Left kidney (tissue), 2 donors: ENCODE results near the gene MTPN. TPM values are rescaled to one million over a fixed set of nuclear protein-coding genes. Genes with fewer than 3 reads are reported as not detected.

ENCODE experiments used
- DNase-seq: peaks from one replicate; pipeline ENCODE4 v3.0.0-alpha.2; 2013
- polyA plus RNA-seq: library from polyadenylated mRNA; unstranded; fragments of 120-200 nt; gene quantifications from one replicate; pipeline ENCODE4 v1.2.1, GENCODE V29; 2013; ENCODE audit not compliant: insufficient read length

MTPN gene
- polyA plus RNA-seq, 1 donor = 163 TPM

DNA sequence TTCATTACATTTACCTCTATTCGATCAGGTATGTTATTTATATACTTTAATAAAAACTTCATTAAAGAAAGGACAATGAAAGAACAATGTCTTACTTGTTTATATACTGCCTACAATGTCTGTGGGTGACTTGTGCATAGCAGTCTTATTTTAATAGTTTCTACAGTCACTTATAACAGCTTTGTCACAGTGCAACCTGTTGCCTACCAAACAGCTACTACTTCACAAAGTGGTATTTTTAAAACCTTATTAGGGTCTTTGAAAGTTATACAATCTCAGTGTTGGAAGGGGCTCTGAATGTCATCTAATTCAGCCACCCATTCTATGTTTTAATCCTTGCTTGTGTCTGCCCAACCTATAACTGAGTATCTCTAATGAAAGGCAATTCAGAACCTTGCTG, 19.0 kb downstream of the MTPN start:
- DNase-seq = no peak

DNA sequence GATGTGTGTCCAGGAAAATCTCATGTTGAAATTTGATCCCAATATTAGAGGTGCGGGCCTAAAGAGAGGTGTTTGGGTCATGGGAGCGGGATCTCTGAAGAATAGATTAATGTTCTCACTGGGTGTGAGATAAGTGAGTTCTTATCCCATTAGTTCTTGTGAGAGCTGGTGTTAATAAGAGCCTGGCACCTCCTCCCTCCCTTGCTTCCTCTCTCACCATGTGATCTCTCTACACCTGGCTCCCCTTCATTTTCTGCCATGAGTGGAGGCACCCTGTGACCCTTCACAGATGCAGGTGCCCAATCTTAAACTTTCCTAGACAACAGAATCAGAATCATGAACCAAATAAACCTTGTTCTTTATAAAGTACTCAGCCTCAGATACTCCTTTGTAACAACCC, 19.5 kb downstream of the MTPN start:
- no peak for DNase-seq

DNA sequence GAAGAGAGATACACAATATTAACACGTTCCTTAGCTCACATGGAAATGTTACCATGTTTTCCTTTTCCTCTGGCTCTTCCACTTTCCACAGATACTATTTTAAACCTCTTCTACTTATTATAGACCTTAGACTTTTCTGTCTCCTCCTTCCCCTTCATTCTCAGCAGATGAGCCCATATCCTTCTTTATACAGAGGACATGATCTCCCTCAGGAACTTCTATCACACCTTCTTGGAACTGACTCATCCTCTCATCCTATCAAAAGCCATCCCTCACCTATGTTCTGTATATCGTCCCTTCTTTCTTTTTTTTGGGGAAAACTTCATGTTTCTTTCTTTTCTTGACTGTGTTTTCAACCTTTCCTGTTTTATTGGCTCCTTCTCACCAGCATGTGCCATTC, 20.8 kb downstream of the MTPN start:
- no peak for DNase-seq

DNA sequence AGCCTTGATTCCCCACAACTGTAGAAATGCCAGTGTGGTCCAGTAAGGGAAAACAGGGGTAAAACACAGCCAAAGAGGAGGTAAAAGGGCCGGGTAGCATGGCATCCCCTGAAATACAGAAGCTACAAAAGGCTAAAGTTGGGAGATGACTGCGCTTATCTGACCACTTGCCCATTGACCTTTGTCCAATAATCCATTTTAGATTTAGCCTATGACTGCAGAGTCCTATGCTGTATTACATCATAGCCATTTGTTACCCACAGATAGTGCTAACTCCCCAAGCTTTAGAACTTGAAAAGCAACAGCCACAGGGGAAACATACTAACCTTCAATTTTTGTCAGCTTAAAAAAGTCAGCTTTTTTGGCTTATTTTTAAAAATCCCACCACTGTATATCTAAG, 26.2 kb downstream of the MTPN start:
- DNase-seq = no peak

DNA sequence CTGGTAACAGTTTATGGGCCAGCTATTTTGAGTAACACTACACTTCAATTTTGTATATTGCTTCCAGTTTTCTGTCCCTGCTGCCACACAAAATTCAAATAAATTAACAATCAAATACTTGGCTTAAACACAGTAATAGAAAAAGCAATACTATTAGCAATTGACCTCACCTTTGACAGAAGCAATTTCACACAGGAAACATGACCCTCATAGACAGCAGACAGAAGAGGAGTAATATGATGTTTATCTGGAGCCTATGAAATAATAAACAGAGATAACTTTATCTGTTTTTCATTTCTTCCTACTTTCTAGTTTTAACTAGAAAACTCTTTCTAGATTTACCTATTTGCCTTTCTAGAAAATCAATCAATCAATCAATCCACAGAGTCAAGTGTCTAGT, 26.7 kb downstream of the MTPN start:
- DNase-seq = no peak

DNA sequence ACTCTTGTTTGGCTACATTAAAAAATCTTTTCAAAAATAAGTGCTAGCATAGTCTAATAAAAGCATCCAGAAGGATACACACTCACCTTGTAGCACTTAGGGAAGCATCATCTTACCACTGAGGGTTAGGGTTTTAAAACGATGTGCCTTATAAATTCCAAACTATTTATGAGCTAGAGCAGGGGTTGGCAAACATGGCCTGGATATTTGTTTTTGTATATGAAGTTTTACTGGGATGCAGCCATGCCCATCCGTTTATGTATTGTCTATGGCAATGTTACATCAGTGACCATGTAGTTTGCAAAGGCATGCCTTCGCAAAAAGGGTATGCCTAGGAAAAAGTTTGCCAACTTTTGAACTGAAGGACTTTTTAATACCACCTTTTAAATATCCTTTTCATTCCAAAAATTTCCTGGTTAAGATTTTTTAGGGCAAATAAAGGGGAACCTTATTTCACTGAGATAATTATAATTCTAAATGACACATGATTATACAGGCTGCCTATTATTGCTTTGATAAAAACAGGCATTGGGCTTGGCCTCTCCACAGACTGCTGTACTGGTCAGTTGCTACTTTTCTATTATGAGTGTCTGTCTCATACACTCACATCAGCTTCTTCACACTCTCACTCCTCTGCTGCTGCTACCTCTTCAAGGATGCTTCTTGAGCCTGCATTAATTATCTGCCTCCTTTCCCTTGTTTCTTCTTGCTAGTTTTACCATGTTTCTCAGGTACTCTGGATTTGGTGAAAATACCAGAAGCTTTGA, 30.7 kb downstream of the MTPN start:
- no peak for DNase-seq

DNA sequence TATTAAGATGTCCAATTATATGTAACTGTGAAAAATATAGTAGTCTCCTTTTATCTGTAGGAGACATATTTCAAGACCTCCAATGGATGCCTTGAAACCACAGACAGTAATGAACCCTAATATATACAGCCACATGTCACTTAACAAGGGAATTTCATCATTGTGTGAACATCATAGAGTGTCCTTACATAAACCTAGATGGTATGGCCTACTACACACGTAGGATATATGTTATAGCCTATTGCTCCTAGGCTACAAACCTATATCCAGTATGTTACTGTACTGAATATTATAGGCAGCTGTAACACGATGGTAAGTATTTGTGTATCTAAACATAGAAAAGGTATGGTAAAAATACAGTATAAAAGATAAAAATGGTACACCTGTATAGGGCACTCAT, 32.4 kb downstream of the MTPN start:
- no peak for DNase-seq

DNA sequence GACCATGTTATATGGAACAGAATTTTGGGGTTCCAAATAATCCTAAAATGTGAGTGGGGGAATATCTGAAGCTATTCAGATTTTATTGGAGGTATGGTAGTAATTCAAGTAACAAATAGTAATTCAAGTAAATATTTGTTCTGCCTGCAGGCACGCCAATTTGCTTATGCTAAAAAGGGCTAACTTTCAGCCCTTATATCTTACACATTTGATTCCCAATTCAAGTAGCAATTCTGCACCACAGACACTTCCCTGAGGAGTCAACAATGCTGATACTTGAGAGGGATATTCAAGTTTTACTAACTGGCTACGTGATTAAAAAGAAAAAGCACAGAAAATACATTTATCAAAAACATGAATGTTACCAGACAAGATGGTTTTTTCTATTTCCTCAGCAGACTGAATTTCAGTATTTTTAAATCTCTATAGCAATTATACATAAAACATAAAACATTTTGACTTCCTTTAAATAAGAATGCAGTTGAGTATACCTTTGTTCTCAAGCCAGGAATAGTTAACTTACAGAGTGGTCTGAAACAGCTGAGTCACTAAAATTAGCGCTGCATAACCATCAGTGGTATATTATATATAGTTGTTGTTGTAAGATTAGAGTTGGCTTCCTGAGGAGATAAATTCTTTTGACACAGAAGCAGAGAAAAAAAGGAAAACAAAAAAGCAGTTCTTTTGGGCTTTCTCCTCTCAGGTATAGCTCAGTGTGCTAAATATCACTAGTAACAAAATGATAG, 33.9 kb downstream of the MTPN start:
- DNase-seq = peak; percentile 33

DNA sequence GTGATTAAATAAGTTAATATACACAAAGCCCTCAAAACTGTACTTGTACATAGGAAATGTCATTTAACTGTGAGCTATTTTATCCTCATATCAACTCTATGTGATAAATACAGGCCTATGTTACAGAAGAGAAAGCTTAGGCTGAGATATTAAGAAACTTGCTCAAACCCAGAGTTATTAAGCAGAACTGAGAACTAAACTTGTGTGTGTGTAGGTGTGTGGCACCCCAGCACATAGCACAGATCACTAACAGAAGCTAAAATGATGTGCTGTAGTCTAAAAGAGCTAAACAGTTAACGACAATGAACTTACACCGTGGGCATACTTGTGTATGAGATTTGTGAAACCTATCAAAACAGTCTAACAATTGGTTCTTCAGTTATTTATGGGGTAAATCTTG, 34.5 kb downstream of the MTPN start:
- no peak for DNase-seq

DNA sequence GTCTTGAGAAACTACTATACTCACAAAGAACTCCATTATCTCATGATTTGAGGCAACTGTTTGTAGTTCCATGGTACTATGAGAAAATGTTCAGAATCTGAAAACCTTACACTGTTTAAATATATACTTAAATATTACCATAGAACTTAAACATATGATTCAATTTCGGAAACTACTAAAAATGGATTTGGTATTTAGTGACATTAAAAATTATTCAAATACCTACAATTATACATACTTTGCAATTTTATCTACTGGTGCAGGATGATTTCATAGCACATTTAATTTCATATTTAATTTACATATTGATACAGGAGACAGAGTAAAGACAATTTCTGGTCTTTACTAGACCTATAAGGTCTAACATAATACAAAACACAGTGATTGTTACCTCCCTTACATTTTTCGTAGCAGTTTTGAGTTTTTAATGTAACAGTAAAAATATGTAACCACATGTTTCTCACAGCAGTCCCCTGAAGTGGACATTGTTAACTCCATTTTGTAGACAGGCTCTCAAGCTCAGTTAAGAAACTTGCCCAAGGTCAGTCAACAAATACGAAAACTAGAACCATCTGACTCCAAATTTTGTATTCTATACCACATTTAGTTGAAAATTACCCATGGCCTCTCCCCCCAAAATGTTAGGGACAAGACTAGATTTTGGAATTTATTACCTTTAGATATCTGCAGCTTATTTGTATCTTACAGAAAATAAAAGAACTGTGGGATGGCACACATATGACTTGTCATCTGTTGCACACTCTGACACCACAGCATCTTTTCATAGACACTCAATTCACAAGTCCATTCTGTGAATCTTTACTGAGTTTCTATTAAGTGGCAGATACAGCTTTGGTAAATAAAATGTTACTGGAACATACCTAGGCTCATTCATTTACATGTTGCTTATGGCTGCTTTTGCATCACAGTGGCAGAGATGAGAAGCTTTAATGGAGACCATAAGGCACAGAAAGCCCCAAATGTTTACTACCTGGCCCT, 36.8 kb downstream of the MTPN start:
- DNase-seq = no peak

DNA sequence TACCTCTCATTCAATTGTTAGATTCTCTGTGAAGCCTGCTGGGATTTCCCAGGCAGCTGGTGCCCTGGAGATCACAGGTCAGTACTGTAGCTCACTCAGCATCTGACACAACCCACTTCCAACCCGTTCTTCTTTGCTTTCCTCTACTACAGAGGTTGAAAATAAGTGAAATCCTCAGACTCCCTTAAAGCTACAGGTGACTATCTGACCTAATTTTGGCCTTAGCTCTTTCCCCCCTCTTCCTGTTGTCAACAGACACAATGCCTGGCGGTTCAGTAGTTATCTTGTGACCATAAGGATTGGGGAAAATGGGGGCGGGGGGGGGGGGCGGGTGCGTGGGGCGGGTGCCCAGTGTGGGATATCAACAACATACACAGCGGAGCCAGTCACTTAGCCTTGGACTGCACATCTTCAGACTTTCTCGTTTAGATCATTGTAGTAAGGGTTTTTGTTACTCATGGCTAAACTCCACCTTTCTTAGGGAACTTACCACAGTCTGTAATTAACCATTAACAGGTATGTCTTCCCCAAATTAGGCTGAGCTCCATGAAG, 37.8 kb downstream of the MTPN start:
- no peak for DNase-seq

DNA sequence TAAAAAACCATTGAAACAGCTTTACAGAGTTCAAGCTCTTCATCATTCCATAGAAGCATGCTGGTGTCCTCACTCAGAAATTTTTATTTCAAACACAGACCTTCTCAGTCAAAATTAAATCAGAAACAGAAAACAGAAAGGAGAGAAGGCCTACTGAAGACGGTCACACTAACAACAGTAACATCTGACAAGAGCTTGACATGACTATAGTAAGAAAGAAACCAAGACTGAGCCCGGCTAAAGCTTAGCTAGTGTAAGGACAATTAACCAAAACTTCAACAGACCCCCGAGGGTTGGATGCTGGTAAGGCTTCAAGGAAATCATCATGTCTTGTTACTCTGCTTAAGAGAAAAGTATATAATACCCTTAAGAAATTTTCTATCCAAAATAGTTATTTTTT, 38.6 kb downstream of the MTPN start:
- no peak for DNase-seq

DNA sequence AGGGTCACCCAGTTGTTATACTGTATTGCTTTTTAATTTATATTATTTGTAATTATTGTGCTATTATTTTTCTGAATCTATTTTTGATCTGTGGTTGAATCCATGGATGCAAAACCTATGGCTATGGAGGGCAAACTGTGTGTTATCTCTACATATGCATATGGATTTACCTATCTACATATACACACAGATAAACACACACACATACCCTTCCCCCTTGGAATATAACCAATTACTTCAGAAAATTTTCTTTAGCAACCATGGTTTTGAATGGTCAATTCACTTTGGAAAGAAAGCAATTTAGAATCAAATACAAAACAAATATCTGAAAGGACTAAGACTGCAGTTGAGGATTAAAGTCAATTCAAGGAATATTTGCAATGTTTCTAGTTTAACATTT, 39.1 kb downstream of the MTPN start:
- DNase-seq = no peak

DNA sequence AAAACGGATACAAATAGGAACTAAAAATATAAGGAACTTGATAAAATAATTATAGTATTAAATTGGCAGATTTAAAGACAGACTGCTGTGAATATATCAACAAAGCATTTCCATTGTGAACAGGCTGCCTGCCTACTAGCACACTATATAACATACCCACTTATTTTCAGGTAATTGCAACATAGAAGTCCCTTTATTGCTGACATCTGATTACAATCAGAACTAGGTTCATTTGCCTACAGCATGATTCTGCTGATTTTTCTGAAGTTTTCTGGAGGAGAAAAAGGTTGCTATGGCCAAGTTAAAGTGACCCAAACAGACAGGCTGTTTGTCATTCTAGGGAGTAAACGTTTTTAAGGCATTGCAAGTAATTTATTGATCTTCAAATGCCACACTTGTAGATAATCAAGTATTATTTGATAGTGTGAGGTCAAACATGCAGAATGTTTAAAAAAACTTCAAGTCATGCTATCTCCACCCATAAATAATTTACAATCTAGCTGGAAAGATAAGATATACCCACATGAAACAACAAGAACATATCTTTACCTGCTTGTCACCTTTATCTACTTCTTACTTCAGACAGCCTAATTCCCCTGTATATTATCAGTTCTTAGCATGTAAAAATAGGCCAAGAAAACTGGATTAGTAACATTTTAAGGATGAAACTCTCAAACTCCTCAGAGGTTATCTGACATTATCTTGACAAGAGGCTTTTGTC, 40.5 kb downstream of the MTPN start:
- no peak for DNase-seq

DNA sequence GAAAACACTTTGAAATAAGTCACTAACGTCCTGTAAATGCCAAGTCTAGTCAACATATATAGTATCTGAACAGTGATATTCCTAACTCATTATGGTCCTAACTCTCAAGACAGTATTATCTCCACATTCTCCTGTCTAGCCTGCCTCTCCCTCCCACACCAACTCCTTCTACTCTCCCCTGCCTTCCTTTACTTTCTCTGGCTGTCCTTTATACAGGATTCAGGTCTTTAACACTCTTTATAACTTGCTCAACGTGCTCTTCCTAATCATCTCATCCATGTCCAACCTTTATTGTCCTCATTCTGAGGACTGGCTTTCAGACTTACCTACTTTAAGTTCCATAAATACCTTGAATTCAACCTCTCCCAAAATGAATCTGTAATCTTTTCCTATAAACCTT, 42.5 kb downstream of the MTPN start:
- no peak for DNase-seq

DNA sequence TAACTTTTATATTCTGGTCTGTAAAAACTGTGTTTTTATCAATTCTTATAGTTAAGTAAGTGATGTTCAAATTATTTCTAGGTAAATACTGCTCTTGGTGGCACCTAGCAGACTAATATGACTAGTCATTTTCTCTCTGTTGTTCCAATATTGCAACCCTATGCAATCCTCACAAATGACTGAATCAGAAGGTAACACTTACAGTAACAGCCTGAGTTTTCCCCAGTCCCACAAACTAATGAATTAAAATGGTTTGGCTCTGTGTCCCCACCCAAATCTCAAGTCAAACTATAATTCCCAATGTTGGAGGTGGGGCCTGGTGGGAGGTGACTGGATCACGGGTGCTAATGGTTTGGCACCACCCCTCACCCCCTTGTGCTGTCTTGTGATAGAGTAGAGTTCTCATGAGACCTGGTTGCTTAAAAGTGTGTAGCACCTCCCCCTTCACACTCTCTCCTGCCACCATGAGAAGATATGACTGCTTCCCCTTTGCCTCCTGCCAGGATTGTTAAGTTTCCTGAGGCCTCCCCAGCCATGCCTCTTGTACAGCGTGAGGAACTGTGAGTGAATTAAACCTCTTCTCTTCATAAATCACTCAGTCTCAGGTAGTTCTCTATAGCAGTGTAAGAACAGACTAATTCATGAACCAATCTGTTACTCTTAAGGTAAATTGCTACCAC, 43.5 kb downstream of the MTPN start:
- DNase-seq = no peak

DNA sequence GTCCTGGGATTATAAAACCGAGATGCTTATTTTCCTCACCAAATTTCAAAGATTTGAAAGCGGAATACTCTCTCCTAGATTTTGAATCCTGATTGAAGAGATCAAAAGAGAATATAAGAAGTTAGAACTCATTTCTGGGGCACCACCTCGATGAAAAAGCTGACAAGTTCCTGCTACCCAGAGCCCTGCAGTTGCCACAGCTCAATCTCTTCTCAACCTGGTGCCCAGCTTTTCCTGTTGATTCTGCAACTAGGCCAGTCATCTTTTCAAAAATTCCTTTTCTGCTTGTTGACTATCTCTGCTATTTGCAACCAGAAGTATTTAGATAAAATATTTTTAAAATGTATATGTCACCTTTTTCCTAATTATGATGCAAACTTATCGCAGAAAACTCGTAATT, 45.0 kb downstream of the MTPN start:
- DNase-seq = no peak

DNA sequence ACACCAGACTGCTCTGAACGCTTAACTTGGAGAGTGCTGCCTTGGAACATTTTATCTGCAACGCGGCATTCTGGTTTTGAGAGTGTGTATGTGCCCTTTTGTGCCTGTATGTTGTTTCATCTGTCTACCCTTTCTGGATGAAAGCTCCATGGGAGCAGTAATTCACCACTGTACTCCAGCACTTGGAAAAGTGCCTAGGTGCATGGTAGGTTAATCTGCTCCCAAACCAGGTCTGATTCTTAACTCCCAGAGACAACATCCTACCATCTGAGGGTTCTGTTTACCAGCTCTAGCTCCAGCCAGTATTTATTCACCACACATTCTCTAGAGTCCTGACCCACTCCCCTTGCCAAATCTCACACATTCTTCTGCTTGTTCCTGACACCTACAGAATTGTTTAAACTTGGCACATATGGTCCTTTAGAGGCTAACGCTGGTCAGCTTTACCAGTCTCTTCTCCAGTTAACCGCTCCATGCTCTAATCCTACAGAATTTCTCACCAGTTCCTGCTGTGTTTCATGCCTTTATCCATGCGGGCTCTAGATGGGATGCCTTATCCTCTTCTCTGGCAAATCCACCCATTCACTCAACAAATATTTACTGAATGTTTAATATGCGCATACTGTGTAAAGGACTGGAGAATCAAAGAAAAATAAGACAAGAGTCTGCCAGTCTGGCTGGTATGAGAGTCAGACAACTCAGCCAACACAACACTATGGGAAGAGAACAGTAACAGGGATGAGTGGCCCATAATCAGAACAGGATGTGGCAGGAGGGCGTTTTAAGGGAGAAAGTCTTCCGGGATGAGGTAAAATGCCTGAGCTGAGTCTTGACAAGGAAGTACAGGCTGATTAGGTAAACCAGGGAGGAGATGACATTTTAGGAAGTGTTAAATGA, 46.3 kb downstream of the MTPN start:
- DNase-seq = no peak

DNA sequence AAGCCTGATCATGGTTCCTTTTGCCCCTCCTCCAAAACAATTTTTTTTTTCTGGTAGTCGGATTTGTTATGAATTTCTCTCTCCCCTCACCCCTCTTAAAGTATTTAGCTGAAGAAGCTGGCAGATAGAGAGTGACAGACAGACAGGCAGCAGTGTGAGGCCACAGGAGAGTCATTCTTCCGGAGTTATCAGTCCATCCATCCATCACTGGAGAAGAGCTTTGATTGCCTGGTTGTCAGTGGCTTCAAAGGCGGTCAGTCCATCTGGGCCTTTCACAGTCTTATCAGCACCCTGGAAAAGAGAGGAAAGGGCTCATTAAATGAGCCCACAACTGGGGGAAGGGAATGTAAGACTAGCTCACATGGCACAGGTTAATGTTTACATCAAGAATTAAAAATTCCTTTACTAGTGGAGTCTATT, 47.4 kb downstream of the MTPN start:
- DNase-seq = peak; percentile 21

DNA sequence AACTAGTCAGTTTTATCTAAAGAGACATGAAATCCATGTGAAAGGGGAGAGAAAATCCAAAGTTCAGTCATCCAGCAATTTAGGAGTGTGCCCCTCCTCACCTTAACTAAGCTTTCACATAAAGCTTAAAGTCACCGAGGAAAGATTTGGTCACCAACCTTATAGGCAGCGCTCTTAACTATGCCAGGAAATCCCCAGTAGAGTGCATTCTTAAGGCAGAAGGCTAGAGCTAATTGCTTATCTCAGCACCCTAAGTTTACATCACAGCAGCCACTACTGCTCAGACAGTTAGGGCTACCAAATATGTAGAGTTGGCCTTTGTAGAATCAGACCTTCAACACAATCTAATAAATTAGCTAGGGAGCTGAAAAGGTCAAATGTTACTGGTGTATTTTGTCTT, 47.9 kb downstream of the MTPN start:
- no peak for DNase-seq
